ENCODE data around the gene ARL14EPL. TPM values are rescaled to one million over a fixed set of nuclear protein-coding genes. Genes with fewer than 3 reads are reported as not detected.

Gene ARL14EPL
- total and polyA plus RNA-seq, 7 donors = 0.04 TPM; not detected in 6

GRCh38 chr5:116075191-116075831 lies 43.0 kb downstream of the ARL14EPL start:
- DNase-seq = no peak
- no peaks in the 10 kb centered on the region for H3K9me3 ChIP-seq
- TF ChIP-seq EP300 (IDR thresholded peaks at IDR 0.05) (no peak), POLR2A (IDR thresholded peaks at IDR 0.05) (no peak), POLR2AphosphoS5 (IDR thresholded peaks at IDR 0.05) (no peak)
- TF ChIP-seq, protein P1, sequence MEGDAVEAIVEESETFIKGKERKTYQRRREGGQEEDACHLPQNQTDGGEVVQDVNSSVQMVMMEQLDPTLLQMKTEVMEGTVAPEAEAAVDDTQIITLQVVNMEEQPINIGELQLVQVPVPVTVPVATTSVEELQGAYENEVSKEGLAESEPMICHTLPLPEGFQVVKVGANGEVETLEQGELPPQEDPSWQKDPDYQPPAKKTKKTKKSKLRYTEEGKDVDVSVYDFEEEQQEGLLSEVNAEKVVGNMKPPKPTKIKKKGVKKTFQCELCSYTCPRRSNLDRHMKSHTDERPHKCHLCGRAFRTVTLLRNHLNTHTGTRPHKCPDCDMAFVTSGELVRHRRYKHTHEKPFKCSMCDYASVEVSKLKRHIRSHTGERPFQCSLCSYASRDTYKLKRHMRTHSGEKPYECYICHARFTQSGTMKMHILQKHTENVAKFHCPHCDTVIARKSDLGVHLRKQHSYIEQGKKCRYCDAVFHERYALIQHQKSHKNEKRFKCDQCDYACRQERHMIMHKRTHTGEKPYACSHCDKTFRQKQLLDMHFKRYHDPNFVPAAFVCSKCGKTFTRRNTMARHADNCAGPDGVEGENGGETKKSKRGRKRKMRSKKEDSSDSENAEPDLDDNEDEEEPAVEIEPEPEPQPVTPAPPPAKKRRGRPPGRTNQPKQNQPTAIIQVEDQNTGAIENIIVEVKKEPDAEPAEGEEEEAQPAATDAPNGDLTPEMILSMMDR (IDR thresholded peaks at IDR 0.05) = no peak
- intact Hi-C loops (cut with DNase I) = no loop called here
- no peaks in the 10 kb centered on the region for H3K4me1 ChIP-seq
- WGBS, 2 donors = 45 to 50% methylated on average over 6 of the region's 6 CpGs
- H3K36me3 ChIP-seq = no peaks in the 10 kb centered on the region
- H3K27me3 ChIP-seq = no peaks in the 10 kb centered on the region
- H3K4me3 ChIP-seq = no peak overlapping the region
- no peak overlapping the region for H3K27ac ChIP-seq

GRCh38 chr5:116076496-116076895 lies 44.2 kb downstream of the ARL14EPL start:
- Histone ChIP-seq H3K27ac (no peak overlapping the region), H3K27me3 (no peaks in the 10 kb centered on the region), H3K36me3 (no peaks in the 10 kb centered on the region), H3K9me3 (no peaks in the 10 kb centered on the region), H3K4me1 (no peaks in the 10 kb centered on the region), H3K4me3 (no peak overlapping the region)
- TF ChIP-seq POLR2AphosphoS5 (IDR thresholded peaks at IDR 0.05) (no peak), POLR2A (IDR thresholded peaks at IDR 0.05) (no peak), EP300 (IDR thresholded peaks at IDR 0.05) (no peak)
- TF ChIP-seq, protein P1 (IDR thresholded peaks at IDR 0.05) = no peak
- no peak for DNase-seq
- 44 to 88% methylated on average over 1 of the region's 1 CpG for WGBS, 2 donors
- intact Hi-C loops (cut with DNase I) = no loop called here

DNA sequence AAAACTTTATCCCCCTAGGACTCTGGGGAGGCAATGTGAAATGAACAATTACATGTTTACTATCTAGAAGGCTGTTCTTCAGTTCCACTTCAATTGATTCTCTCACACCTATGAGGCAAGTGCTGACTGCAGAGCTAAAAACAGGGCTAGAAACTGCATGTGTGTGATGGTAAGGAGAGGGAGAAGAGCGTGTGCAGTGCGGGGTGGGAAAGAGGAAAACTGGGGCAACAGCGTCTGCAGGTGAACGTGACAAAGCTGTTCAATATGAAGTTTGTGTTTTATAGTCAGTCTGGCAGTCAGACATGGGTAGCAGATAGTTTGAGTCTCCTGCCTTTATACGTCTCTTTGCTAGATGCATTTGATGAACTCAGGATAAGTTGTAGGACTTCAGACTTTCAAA lies 45.9 kb downstream of the ARL14EPL start:
- 92 to 93% methylated on average over 5 of the region's 5 CpGs for WGBS, 2 donors
- H3K27me3 ChIP-seq = no peaks in the 10 kb centered on the region
- H3K9me3 ChIP-seq = no peaks in the 10 kb centered on the region
- H3K36me3 ChIP-seq = no peaks in the 10 kb centered on the region
- TF ChIP-seq POLR2A (IDR thresholded peaks at IDR 0.05) (no peak), POLR2AphosphoS5 (IDR thresholded peaks at IDR 0.05) (no peak), EP300 (IDR thresholded peaks at IDR 0.05) (no peak)
- TF ChIP-seq, protein P1 (IDR thresholded peaks at IDR 0.05) = no peak
- no peak overlapping the region for H3K27ac ChIP-seq
- DNase-seq = no peak
- intact Hi-C loops (cut with DNase I) = no loop called here
- no peak overlapping the region for H3K4me3 ChIP-seq
- no peaks in the 10 kb centered on the region for H3K4me1 ChIP-seq

GRCh38 chr5:116084287-116084691 lies 52.0 kb downstream of the ARL14EPL start:
- 6 to 16% methylated on average over 11 of the region's 11 CpGs for WGBS, 2 donors
- TF ChIP-seq EP300 (IDR thresholded peaks at IDR 0.05) = no peak
- no peak for TF ChIP-seq POLR2A (IDR thresholded peaks at IDR 0.05)
- TF ChIP-seq POLR2AphosphoS5 (IDR thresholded peaks at IDR 0.05) = no peak
- TF ChIP-seq, protein P1 (IDR thresholded peaks at IDR 0.05) = no peak
- Histone ChIP-seq H3K36me3 (peaks cover 0 to 10% (median 0%) of the 10 kb centered on the region in 4 donors), H3K4me1 (peaks cover 0 to 20% (median 13%) of the 10 kb centered on the region in 4 donors), H3K27me3 (no peaks in the 10 kb centered on the region), H3K27ac (peak overlapping the region; percentile 92 to 96 (median 92)), H3K4me3 (peak overlapping the region; percentile 93 to 98 (median 96)), H3K9me3 (no peaks in the 10 kb centered on the region)
- DNase-seq = no peak
- intact Hi-C loops (cut with DNase I) = loop anchor here (5.0 kb wide), 2 partner anchors 242 to 457 kb away; partner anchors contain the start of genes AP3S1, ATG12 and TMED7

Data from sigmoid colon (tissue), 7 donors.